SW480 (cell line): ENCODE data around the gene MKLN1.
A peak's percentile ranks its signal among the peaks of the same experiment; 100 is the strongest.
"Not testable (repeated sequence)": the region's sequence is repeated elsewhere in the genome, so short reads cannot be mapped to it uniquely, and the experiment has no call there.

Experiments used
- DNase-seq: peaks from one replicate; pipeline ENCODE4 v3.0.0-alpha.2; 2016; ENCODE audit warnings: low spot score

Gene MKLN1

DNA sequence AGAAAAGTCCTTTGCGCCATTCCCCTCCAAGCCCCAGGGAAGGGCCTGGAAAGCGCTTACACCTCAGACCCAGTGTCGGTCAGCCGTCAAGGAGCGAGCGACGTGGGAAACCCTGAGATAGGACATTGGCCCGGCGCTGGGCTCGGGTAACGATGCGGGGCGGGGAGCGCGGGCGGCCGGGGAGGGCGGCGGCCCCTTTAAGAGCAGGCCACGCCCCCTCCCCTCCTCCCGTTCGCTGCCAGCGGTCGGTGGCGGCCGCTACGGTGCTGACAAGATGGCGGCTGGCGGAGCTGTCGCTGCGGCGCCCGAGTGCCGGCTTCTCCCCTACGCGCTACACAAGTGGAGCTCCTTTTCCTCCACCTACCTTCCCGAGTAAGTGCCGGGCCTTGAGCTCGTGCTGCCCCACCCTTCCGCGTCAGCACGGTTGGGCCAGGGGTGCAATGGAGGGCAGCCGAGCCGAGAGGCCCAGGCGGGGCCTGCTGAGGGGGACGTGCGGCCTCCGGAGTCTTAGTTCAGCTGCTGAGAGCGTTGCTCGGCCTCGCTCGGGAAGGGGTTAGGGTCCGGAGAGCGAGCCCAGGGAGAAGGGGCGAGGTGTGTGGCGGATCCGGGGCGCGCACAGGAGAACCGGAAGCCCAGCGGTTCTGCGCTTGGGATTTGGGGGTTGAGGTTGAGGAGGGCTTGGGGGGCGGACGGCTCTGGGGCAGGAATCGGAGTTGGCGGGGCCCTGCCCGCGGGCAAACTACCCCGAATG, at the start of gene MKLN1:
Gene MKLN1, plus strand, starts transcription at position 251 of the 751 bp plus-strand sequence. Its CDS starts 24 bp downstream, at position 275.
- DNase-seq: peak; percentile 88

DNA sequence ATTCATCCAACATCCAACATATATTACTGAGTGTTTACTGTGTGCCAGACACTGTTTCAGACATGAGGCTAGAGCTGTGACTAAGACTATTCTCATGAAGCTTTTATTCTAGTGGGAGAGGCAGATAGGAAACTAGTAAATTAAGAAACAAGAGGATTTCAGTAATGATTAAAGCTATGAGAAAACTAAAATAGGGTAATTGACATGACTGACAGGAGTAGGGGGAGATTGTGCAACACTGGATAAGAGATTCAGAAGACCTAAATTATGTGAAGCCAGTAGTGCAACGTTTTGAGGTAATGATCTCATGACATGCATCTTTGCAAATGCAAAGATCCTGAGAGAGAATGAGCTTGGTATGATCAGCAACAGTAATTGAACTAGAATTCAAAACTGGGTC, 48.6 kb upstream of the MKLN1 start:
- DNase-seq: no peak

DNA sequence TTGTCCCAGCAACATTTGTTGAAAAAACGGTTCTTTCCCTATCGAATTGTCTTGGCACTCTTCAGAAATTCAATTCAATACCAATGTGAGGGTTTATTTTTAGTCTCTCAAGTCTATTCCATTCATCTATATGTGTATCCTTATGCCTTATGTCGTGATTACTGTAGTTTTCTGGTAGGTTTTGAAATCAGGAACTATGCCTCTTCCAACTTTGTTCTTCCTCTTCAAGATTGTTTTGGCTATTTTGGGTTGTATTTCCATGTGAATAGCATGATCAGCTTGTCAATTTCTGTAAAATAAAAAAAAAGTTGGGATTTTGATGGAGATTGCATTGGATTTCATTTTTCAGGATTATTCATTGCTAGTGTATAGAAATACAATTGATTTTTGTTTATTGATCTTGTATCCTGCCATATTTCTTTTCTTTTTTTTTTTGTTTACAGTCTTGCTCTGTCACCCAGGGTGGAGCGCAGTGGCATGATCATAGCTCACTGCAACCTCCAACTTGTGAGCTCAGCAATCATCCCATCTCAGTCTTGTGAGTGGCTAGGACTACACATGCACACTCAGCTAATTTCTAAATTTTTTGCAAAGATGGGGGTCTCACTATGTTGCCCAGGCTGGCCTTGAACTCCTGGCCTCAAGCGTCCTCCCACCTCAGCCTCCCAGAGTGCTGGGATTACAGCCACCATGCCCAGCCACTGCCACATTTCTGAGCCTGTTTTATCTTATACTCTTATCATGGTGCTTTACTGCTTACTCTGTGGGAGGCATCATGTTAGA, 46.2 kb upstream of the MKLN1 start:
- DNase-seq: no peak

DNA sequence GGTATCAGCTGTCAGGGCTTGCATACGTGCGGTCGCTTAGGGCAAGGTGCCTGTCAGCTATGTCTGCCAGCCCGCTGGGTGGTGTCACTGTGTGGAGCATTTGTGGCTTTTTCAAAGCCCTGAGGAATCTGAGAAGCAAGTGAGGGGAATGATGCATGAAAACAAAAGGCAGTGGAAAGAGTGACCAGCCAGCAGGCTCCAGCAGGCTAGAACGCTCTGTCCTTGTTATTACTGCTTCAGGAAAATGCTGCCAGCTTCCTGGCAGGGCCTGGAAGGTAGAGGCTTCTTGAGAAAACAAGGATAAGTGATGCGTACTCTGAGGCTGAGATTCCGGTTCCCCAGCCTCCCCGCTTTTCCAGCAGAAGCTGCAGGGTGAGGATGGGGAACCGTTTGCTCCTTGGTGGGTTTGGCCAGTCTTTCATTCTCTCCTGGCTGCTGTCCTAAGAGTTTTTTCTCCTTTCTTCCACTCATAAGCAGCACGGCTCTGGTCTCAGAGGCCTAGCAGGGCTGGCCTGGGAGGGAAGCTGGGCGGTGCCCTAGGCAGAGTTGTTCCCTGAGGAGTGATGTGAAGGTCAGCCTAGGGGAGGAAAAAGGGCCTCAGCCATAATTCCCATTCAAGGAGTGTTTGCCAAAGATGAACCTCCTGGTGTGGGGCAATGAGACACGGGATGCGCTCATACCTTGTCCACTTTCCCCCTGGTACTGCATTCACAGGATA, 42.8 kb upstream of the MKLN1 start:
- DNase-seq: peak; percentile 92

DNA sequence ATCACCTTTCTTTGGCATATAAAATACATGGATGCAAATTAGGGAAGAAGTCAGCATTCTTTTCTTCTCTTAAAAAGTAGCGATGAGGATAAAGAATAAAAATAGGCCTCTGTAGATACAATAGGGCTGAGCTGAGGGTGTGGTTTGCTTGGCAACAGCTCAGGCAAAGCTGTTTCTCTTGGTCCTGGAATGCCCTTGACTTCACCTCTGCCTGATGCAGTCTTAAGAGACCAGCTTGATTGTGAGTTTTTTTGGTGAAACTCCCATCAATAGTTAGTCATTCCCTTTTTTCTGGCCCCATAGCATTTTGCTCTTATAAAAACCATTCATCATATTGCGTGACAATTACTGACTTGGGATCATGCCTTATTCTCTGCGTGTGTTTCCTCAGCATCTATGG, 42.1 kb upstream of the MKLN1 start:
- no peak for DNase-seq

DNA sequence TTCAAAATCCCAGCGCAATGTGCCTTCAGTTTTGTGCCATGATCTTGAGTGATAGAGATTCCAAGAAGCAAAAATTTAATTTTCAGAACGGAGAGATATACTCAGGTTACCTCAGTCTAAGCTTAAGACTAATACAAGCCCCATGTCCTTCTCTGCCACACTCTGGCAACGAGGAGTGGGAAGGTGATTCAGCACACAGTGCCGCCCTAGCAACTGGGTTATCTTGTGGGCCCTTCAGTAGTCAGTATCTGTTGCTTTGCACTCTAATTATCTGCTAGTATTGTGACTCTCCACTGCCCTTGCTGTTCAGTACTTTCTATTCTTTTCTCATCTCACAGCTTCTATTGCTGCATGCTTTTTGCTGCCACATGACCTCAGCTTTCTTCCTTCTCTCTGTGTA, 39.2 kb upstream of the MKLN1 start:
- no peak for DNase-seq

DNA sequence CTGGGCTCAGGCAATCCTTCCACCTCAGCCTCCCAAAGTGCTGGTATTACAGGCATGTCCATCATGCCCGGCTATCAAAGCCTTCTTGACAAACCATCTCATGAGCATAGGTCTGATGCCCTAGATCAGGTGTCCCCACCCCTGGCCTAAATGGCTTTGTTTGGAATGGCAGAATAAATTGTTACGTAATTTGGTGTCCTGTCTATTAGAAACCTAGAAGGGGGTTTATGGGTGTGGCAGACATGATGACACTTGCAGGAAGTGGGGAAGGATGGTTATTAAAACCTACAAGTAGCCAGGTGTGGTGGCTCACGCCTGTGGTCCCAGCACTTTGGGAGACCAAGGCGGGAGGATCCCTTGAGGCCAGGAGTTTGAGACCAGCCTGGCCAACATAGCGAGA, 38.6 kb upstream of the MKLN1 start:
- DNase-seq: no peak

DNA sequence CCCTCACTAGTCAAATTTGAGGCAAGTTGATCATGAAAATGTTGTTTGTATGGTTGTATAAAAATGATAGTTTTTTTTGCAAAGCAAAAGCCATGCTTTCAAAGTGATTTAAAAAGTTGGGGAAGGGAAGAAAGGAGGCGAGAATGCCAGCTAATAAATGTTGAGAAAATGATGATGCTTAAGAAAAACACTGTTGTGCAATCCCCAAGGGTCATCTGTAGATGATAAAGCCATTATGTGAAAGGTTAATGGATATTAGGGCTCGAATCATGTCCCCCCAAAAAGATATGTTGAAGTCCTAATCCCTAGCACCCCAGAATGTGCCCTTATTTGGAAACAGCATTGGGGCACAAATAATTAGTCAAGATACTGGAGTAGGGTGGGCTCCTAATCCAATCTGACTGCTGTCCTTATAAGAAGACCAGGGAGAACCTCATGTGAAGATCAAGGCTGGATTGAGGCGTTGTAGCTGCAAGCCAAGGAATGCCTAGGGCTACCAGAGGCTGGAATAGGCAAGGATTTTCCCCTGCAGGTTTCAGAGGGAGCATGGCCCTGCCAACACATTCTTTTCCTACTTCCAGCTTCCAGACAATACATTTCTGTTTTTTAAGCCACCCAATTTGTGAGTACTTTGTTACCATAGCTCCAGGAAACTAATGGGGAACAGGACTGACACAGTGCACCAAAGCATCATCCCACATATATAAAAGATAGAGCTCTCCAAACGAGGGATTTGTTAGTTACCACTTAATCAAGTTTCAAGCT, 35.4 kb upstream of the MKLN1 start:
- no peak for DNase-seq

DNA sequence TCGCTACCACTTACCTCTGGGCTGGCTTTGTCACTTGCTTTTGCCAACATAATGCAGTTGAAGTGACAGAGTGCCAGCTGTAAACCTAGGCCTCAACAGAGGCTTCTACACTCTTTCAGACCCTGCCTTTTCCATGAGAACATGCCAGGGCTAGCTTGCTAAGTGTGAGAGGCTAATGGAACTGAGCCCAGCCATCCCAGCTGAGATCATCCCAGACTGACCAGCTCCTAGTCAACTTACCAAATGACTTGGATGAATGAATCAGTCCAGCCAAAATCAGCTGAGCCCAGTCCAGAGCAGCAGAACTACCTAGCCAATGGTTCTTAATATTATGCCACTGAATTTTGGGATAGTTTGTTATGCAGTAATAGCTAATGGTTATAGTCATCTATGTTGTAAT, 34.7 kb upstream of the MKLN1 start:
- no peak for DNase-seq

DNA sequence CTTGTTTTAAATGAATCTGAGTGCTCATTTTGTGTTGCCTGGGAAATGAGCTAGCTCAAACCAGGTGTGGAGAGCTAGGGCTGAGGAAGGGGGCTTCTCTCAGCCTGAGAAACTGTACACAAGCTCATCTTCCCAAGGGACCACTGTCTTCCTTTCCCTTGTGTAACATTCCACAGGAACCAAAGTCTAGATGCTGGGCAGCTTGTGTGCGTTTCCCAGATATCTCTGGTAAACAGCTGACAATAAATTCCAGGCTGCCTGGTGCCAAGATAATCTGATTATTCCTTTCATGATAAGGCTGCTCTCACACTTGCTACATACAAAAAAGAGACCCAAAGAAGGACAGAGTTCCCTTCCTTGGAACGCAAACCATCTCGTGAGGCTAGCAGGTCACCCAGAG, 33.1 kb upstream of the MKLN1 start:
- no peak for DNase-seq

DNA sequence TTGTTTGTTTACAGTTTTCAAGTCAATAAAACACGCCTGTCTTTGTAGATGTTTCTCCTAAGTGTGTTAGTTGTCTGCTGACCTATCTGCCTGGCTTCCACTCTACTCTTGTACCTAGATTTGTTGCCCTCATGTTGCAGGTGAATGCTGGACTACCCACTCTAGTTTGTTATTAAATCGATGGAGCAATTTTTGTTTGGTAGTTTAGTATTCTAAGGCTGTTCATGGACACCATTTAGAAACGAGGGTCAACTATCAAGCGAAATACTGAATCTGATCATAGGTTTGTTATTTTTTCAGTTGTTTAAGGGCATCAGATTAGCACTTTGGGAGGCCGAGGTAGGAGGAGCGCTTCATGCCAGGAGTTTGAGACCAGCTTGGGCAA, 29.1 kb upstream of the MKLN1 start:
- no peak for DNase-seq

DNA sequence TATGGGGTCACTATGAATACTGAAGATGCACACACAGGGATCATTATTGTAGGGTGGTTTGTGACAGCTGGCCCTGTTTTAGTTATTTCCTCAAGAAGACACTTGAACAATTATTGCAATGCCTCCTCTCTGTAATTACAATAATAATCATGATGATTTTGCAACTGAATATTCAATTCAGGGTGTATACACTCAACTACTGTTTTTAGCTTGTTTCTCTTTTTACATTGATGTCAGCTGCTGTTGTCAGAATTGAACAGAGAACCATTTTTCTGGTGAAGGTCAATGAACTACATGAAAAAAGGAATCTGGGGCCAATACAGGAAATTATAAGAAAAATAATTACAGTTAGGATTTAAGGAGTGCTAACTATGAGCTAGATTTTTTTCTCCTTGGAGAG, 28.6 kb upstream of the MKLN1 start:
- DNase-seq: no peak

DNA sequence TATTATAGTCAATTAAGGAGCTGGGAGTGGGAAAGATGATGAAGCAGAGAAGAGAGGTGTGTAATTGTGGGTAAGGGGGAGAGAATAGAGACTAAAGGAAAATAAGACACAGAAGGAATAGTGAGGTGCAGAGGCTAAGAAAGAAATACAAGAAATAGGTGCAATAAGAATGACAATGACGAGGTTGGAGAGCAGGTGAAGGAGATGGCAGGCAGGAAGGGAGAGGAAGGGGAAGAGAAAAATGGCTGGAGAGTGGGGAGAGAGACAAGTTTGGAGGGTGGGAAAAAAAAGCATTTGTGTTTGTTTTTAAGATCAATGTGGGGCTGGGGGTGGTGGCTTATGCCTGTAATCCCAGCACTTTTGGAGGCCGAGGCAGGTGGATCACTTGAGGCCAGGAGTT, 27.6 kb upstream of the MKLN1 start:
- no peak for DNase-seq

DNA sequence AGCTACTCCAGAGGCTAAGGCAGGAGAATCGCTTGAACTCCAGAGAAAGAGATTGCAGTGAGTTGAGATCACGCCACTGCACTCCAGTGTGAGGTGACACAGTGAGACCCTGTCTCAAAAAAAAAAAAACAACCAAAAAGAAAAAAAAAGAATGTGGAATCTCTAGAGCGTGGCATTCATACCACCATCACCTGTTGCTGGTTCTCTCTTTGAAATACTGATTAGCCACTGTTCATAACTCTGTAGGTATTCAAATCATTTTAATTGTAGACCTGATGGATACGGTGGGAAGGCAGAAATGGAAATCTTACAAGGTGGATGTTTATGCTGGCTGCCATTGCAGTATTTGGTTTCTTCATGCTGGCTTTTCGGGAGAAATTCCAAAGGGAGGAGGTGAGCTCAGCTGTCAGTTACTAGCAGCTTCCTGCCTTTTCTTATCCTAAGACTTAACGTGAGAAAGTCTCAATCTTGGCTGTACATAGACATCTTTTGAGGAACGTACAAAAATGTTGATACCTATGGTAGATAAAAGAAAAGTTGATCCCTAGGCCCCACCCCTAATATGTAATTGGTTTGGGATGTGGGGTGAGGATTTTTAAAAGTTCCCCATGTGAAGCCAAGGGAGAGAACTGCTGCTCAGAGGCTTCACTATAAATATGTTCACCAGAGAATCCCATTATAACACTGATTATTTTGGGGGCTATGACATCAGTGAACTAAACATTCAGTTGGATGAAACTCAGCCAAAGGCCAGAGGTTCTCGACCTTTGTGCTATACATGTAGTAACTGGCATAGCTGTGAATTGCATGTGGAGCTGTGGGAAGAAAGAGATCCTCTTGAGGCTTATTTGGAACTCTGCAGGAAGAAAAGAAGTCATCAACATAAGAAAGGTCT, 26.9 kb upstream of the MKLN1 start:
- DNase-seq: no peak

DNA sequence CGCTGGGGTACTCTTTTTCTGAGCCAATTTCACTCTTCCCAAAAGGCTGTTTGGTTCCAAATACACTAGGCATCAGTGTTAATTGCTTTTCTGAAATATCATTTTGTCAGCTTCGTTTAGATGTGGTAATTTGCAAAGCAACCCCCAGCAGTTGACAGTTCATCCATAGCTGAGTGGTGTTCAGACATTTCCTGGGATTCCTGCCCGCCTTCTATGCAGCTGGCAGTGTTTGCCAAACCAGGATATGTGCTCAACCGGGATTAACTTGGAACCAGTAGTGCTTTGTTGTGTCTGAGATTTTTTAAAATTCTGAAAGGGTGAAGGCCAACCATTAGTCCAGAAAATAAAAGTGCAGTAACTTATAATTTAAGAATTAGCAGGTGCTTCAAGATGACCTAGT, 25.2 kb upstream of the MKLN1 start:
- no peak for DNase-seq

DNA sequence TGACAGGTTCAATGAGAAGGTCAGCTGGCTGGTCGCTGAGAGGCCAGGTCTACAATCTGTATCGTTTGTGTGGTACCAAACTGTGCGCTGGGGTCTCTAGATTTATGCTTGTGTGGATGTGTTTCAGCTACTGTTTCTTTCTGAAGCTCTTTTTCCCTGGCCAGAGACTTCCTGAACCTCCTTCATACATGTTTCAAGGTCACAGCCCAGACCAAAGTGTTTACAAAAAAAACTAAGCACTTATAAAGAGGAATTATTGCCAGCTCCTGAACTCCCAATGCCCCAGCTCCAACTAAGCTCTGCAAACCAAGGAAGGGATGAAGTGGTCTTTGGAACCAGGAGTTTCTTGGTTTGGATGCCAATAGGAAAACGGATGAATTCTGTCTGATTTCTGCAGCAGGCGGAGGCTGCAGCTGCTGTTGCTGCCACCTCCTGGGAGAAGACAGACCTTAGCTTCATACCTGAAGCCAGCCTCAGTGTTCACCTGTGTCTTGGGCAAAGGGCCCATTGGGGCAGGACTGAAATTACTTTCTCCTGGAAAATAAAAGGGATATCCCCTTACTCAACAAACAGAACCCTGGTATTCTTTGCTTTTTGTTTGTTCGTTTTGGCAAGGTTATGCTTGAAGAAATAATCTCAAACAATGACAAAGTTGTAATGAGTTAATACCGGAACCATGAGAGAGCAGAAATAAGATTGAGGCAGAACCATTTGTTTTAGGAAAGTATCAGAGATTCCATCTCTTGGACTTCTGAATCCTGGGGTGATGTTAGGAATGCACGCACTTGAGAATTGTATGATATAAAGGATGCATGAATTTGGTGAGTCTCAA, 24.6 kb upstream of the MKLN1 start:
- peak; percentile 46 for DNase-seq

DNA sequence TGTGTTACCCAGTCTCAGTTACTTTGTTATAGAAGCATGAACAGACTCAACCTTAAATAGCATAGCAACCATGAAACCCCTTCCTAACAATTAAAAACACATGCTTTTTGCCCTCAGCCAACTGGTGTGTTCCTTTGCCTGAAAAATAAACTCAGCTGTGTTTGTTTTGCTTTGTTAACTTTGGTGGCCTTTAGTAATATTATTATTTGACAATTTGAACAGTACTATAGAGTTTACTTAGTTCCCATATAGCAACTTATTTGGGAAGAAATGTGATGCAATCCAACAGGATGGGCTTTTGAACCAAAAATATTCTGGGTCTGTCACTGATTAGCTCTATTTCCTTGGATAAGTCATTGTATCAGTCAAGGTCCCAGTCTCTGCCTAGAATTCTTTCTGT, 22.5 kb upstream of the MKLN1 start:
- DNase-seq: no peak

DNA sequence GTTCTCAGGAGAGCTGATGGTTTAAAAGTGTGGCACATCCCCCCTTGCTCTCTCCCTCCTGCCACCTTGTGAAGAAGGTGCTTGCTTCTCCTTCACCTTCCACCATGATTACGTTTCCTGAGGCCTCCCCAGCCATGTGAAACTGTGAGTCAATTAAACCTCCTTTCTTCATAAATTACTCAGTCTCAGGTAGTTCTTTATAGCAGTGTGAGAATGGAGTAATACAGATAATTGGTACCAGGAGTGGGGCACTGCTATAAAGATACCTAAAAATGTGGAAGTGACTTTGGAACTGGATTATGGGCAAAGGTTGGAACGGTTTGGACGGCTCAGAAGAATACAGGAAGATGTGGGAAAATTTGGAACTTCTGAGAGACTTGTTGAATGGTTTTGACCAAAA, 21.6 kb upstream of the MKLN1 start:
- not testable (repeated sequence) for DNase-seq

DNA sequence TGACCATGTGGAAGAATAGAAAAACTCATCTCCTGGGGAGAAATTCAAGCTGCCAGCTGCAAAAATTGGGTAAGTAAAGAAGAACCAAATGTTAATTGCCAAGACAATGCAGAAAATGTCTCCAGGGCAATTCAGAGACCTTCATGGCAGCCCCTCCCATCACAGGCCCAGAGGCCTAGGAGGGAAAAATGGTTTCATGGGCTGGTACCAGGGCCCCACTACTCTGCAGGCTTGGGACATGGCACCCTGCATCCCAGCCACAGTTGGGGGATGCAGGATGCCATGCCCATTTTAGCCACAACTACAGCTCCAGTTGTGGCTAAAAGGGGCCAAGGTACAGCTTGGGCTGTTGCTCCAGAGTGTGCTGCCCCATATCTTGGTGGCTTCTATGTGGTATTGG, 20.9 kb upstream of the MKLN1 start:
- DNase-seq: no peak

DNA sequence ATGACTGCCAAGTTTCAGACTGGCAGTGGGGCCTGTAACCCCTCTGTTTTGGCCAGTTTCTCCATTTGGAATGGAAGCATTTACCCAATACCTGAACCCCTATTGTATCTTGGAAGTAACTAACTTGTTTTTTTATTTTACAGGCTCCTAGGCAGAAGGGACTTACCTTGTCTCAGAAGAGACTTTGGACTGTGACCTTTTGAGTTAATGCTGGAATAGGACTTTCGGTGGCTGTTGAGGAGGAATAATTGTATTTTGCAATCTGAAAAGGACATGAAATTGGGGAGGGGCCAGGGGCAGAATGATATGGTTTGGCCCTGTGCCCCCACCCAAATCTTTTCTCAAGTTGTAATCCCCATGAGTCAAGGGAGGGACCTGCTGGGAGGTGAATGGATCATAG, 20.0 kb upstream of the MKLN1 start:
- no peak for DNase-seq
